Ovary (tissue), 9 donors: ENCODE results near the gene DNAJC8. TPM values are rescaled to one million over a fixed set of nuclear protein-coding genes. Genes with fewer than 3 reads are reported as not detected.

Experiments used
- DNase-seq, 5 donors: peaks; one replicate each; pipeline ENCODE4 v3.0.0-alpha.2; 2019 to 2020
- H3K27ac ChIP-seq, 2 donors: fragments of 200-600 bp; one replicate each; pipeline versions ENCODE4 v1.5.1 to v1.8.0; 2019 to 2022
- H3K27me3 ChIP-seq: fragments of 200-600 bp; one replicate; pipeline ENCODE4 v1.8.0; 2022
- H3K36me3 ChIP-seq: fragments of 200-600 bp; sonication (generic); one replicate; pipeline ENCODE4 v1.5.1; 2019
- H3K4me1 ChIP-seq: one replicate; pipeline ENCODE4 v1.8.1; 2013; ENCODE audit warnings: mild to moderate bottlenecking, moderate library complexity; ENCODE audit not compliant: insufficient read depth
- H3K4me3 ChIP-seq: fragments of 200-600 bp; sonication (generic); one replicate; pipeline ENCODE4 v1.5.1; 2017
- H3K9me3 ChIP-seq, 2 donors: fragments of 200-600 bp in 1 of 2; sonication (generic) in 1 of 2; one replicate each; pipeline versions ENCODE4 v1.5.1 to v1.8.1; 2013 to 2019; ENCODE audit warnings: mild to moderate bottlenecking in 1 of 2, moderate library complexity in 1 of 2
- EP300 ChIP-seq: sonication (generic); formaldehyde crosslinking; IDR thresholded peaks from one replicate; pipeline ENCODE4 v1.6.1; 2017; ENCODE audit warnings: antibody characterized with exemption
- POLR2A ChIP-seq: fragments of 450-650 bp; IDR thresholded peaks from one replicate; pipeline ENCODE4 v1.6.1; 2017; ENCODE audit warnings: antibody characterized with exemption, mild to moderate bottlenecking, moderate library complexity
- WGBS, 3 donors: extraction: QIAGEN DNeasy Blood & Tissue Kit in 1 of 3; methylation state at CpG; one replicate each; pipeline versions ENCODE4 v1.1.5 to v1.1.7; 2013 to 2017; 5-methylcytosine and 5-hydroxymethylcytosine counted together
- intact Hi-C, 4 donors: fragments of 100-400 bp; cut with DNase I; formaldehyde crosslinking; loops; one replicate each; pipeline versions ENCODE4 v1.11.0 to v1.15.1; 2022 to 2023
- polyA plus RNA-seq, 2 donors: library from polyadenylated mRNA; stranded (reverse); fragments of 200-250 nt in 1 of 2; fragments of 350-450 nt in 1 of 2; fragmentation: Illumina TruSeq in 1 of 2; extraction: RNeasy Lipid Tissue Mini Kit (QIAGEN cat#74804) in 1 of 2; gene quantifications; one replicate each; pipeline ENCODE4 v1.2.3, GENCODE V29; 2013 to 2014
- total RNA-seq, 7 donors: library from RNA; depleted of rRNA in 2 of 7; stranded (reverse); fragments of >200 nt in 2 of 7; fragmentation: NEBNext Ultra II Directional in 3 of 7; extraction: Animal tissue kit (Norgen Biotek cat#: 25700) in 3 of 7; gene quantifications; one replicate each; pipeline versions ENCODE4 v1.1.0 to v1.2.4, GENCODE V29; 2016 to 2023
- TF ChIP-seq, protein P1 (sequence below), 3 donors: fragments of 450-650 bp in 2 of 3; fragments of 200-600 bp in 1 of 3; IDR thresholded peaks; one replicate each; pipeline versions ENCODE4 v1.5.1 to v1.8.0; 2016 to 2022; ENCODE audit warnings: antibody characterized with exemption in 3 of 3, mild to moderate bottlenecking in 1 of 3
- donor health status: DM: no; HTN: no; CAD: no; lungs with moderate emphysema.
- donor health status: DM: no; HTN: no; CAD: no.
- donor health status: Bipolar disorder and iron deficiency.
- donor health status: DM: yes; HTN: yes; CAD: no.
- donor health status: DM: no; HTN: no; CAD: no.
- donor health status: DM: yes; HTN: yes; CAD: no.

DNAJC8 gene
- total and polyA plus RNA-seq, 9 donors: 61.2 to 181 (median 77.9) TPM

DNA sequence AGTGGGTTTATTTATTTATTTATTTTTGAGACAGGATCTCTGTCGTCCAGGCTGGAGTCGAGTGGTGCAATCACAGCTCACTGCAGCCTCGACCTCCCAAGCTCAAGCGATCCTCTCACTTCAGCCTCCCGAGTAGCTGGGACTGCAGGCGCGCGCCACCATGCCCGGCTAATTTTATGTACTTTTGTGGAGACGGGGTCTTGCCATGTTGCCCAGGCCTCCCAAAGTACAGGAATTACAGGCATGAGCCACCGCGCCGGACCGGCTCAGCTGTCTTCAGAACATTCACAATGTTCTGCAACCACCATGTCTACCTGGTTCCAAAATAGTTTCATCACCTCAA lies 406 bp upstream of the DNAJC8 start:
- DNase-seq: no peak
- H3K27me3 ChIP-seq: no peaks in the 10 kb centered on the region
- no peaks in the 10 kb centered on the region for H3K9me3 ChIP-seq
- peak overlapping the region; percentile 87 for H3K4me3 ChIP-seq
- H3K27ac ChIP-seq: peak overlapping the region in 1 of 2 donors; percentile 70
- TF ChIP-seq, protein P1, sequence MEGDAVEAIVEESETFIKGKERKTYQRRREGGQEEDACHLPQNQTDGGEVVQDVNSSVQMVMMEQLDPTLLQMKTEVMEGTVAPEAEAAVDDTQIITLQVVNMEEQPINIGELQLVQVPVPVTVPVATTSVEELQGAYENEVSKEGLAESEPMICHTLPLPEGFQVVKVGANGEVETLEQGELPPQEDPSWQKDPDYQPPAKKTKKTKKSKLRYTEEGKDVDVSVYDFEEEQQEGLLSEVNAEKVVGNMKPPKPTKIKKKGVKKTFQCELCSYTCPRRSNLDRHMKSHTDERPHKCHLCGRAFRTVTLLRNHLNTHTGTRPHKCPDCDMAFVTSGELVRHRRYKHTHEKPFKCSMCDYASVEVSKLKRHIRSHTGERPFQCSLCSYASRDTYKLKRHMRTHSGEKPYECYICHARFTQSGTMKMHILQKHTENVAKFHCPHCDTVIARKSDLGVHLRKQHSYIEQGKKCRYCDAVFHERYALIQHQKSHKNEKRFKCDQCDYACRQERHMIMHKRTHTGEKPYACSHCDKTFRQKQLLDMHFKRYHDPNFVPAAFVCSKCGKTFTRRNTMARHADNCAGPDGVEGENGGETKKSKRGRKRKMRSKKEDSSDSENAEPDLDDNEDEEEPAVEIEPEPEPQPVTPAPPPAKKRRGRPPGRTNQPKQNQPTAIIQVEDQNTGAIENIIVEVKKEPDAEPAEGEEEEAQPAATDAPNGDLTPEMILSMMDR (IDR thresholded peaks at IDR 0.05): no peak
- TF ChIP-seq POLR2A (no peak), EP300 (no peak)
- 57 to 61% (median 59%) methylated on average over 14 of the region's 14 CpGs for WGBS, 3 donors
- H3K36me3 ChIP-seq: no peaks in the 10 kb centered on the region
- intact Hi-C loops: no loop called here
- peaks cover 7% of the 10 kb centered on the region for H3K4me1 ChIP-seq

DNA sequence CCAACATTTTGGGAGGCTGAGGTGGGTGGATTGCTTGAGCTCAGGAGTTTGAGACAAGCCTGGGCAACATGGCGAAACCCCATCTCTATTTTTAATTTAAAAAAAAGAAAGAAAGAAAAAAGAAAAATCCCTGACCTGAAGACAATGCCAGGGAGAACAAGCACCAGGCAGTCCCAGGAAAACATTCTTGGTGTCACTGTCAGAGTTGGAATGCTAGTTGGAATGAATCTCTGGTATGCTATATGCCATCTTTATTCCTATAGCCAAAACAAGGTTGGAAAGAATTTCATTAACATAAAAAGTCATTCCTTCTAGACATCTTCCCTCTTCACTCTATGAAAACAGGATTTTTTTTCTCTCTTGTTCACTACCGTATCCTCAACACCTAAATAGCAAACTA lies 2.8 kb downstream of the DNAJC8 start:
- Histone ChIP-seq H3K27me3 (no peaks in the 10 kb centered on the region), H3K9me3 (no peaks in the 10 kb centered on the region), H3K4me3 (no peak overlapping the region), H3K4me1 (peaks cover 5% of the 10 kb centered on the region), H3K36me3 (no peaks in the 10 kb centered on the region), H3K27ac (no peak overlapping the region)
- TF ChIP-seq EP300 (no peak), POLR2A (no peak)
- TF ChIP-seq, protein P1 (IDR thresholded peaks at IDR 0.05): no peak
- WGBS, 3 donors: 71 to 75% (median 72%) methylated on average over 2 of the region's 2 CpGs
- intact Hi-C loops: no loop called here
- no peak for DNase-seq

DNA sequence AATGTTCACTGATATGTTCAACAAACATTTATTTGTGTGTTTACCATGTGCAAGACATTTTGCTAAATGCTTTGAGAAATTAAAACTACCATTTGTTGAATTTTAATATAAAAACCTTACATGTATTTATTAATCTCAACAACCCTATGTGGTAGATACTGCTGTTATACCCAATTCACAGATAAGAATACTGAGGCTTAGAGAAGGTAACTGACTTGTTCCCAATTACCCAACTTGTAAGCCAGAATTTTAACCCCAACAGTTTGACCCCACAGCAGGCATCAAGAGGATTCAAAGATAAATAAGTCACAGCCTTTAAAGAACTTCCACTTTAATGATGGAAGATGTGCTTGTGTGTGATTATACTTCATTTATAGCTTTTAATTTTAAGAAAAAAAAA lies 3.7 kb downstream of the DNAJC8 start:
- peaks cover 5% of the 10 kb centered on the region for H3K4me1 ChIP-seq
- TF ChIP-seq, protein P1 (IDR thresholded peaks at IDR 0.05): no peak
- TF ChIP-seq POLR2A (no peak), EP300 (no peak)
- no peaks in the 10 kb centered on the region for H3K9me3 ChIP-seq
- no peak overlapping the region for H3K27ac ChIP-seq
- DNase-seq: no peak
- intact Hi-C loops: no loop called here
- H3K36me3 ChIP-seq: no peaks in the 10 kb centered on the region
- H3K4me3 ChIP-seq: no peak overlapping the region
- H3K27me3 ChIP-seq: no peaks in the 10 kb centered on the region

- TF ChIP-seq EP300: no peak
- no peak for DNase-seq
- Histone ChIP-seq H3K36me3 (no peaks in the 10 kb centered on the region), H3K4me1 (no peaks in the 10 kb centered on the region), H3K27me3 (no peaks in the 10 kb centered on the region), H3K9me3 (no peaks in the 10 kb centered on the region), H3K27ac (no peak overlapping the region), H3K4me3 (no peak overlapping the region)
- intact Hi-C loops: no loop called here
- WGBS, 3 donors: 48 to 93% (median 67%) methylated on average over 2 of the region's 2 CpGs
Measured at GRCh38 chr1:28213315-28213714, 19.5 kb downstream of the DNAJC8 start.

- intact Hi-C loops: no loop called here
- Histone ChIP-seq H3K9me3 (no peaks in the 10 kb centered on the region), H3K36me3 (no peaks in the 10 kb centered on the region), H3K4me3 (no peak overlapping the region), H3K27me3 (no peaks in the 10 kb centered on the region), H3K4me1 (no peaks in the 10 kb centered on the region), H3K27ac (no peak overlapping the region)
- 47 to 72% (median 64%) methylated on average over 1 of the region's 1 CpG for WGBS, 3 donors
- no peak for DNase-seq
- TF ChIP-seq EP300 (no peak), POLR2A (no peak)
- TF ChIP-seq, protein P1 (IDR thresholded peaks at IDR 0.05): no peak
Measured at GRCh38 chr1:28209700-28210099, 23.1 kb downstream of the DNAJC8 start.
